Measurements from ENCODE around the gene RDH11. TPM values are rescaled to one million over a fixed set of nuclear protein-coding genes. Genes with fewer than 3 reads are reported as not detected.

Gene RDH11
- total RNA-seq, 4 donors from 2014 or later, result 30.8 to 53.9 (median 37.2) TPM

GRCh38 chr14:67646131-67646530 is 49.4 kb downstream of the RDH11 start:
- H3K27ac ChIP-seq, result no peak overlapping the region
- no peaks in the 10 kb centered on the region for H3K9me3 ChIP-seq
- 80 to 88% methylated on average over 1 to 3 of the region's 3 CpGs for WGBS, 2 donors (ENCODE audit: low coverage in 1 of 2)
- no peak for DNase-seq
- no peak for TF ChIP-seq EP300 (IDR thresholded peaks at IDR 0.05; ENCODE audit: low read depth)
- TF ChIP-seq CTCF (IDR thresholded peaks at IDR 0.05), result no peak
- no peak for TF ChIP-seq POLR2A (IDR thresholded peaks at IDR 0.05)
- no peak for TF ChIP-seq POLR2AphosphoS5 (IDR thresholded peaks at IDR 0.05)
- intact Hi-C loops (cut with DNase I; ENCODE audit: low total_unique reads) (no loop called here), in situ Hi-C loops (cut with MboI; ENCODE audit: low pct_ligation_motif_present in 1 of 4, low pct_unique_long_range_greater_than_20kb in 1 of 4, low sequenced_read_pairs in 3 of 4) (no loop called here)
- H3K36me3 ChIP-seq, result peaks cover 0 to 27% (median 3%) of the 10 kb centered on the region in 4 donors
- H3K27me3 ChIP-seq, result no peaks in the 10 kb centered on the region
- H3K4me1 ChIP-seq, result no peaks in the 10 kb centered on the region
- no peak overlapping the region for H3K4me3 ChIP-seq

GRCh38 chr14:67645414-67645813 is 50.1 kb downstream of the RDH11 start:
- H3K9me3 ChIP-seq, result no peaks in the 10 kb centered on the region
- in situ Hi-C loops (cut with MboI; ENCODE audit: low pct_ligation_motif_present in 1 of 4, low pct_unique_long_range_greater_than_20kb in 1 of 4, low sequenced_read_pairs in 3 of 4) (no loop called here), intact Hi-C loops (cut with DNase I; ENCODE audit: low total_unique reads) (no loop called here)
- H3K27me3 ChIP-seq, result no peaks in the 10 kb centered on the region
- H3K4me1 ChIP-seq, result no peaks in the 10 kb centered on the region
- whole genome bisulfite sequencing, 2 donors (ENCODE audit: low coverage in 1 of 2), result 90% methylated on average over 2 to 5 of the region's 5 CpGs
- peaks cover 0 to 27% (median 2%) of the 10 kb centered on the region in 4 donors for H3K36me3 ChIP-seq
- no peak overlapping the region for H3K4me3 ChIP-seq
- H3K27ac ChIP-seq, result no peak overlapping the region
- DNase-seq, result no peak
- TF ChIP-seq EP300 (IDR thresholded peaks at IDR 0.05; ENCODE audit: low read depth) (no peak), POLR2AphosphoS5 (IDR thresholded peaks at IDR 0.05) (no peak), POLR2A (IDR thresholded peaks at IDR 0.05) (no peak), CTCF (IDR thresholded peaks at IDR 0.05) (no peak)

GRCh38 chr14:67644428-67644827 is 51.1 kb downstream of the RDH11 start:
- TF ChIP-seq CTCF (IDR thresholded peaks at IDR 0.05) (no peak), POLR2AphosphoS5 (IDR thresholded peaks at IDR 0.05) (no peak), EP300 (IDR thresholded peaks at IDR 0.05; ENCODE audit: low read depth) (no peak), POLR2A (IDR thresholded peaks at IDR 0.05) (no peak)
- intact Hi-C loops (cut with DNase I; ENCODE audit: low total_unique reads) (no loop called here), in situ Hi-C loops (cut with MboI; ENCODE audit: low pct_ligation_motif_present in 1 of 4, low pct_unique_long_range_greater_than_20kb in 1 of 4, low sequenced_read_pairs in 3 of 4) (no loop called here)
- Histone ChIP-seq H3K27me3 (no peaks in the 10 kb centered on the region), H3K4me1 (no peaks in the 10 kb centered on the region), H3K36me3 (peaks cover 0 to 20% (median 2%) of the 10 kb centered on the region in 4 donors), H3K9me3 (no peaks in the 10 kb centered on the region), H3K27ac (no peak overlapping the region), H3K4me3 (no peak overlapping the region)
- WGBS, 2 donors (ENCODE audit: low coverage in 1 of 2), result 83 to 86% methylated on average over 2 of the region's 2 CpGs
- DNase-seq, result no peak

- WGBS, 2 donors (ENCODE audit: low coverage in 1 of 2), result 54 to 80% methylated on average over 1 of the region's 1 CpG
- Histone ChIP-seq H3K27me3 (no peaks in the 10 kb centered on the region), H3K4me1 (no peaks in the 10 kb centered on the region), H3K4me3 (no peak overlapping the region), H3K9me3 (no peaks in the 10 kb centered on the region), H3K36me3 (peaks cover 0 to 15% (median 2%) of the 10 kb centered on the region in 4 donors), H3K27ac (no peak overlapping the region)
- intact Hi-C loops (cut with DNase I; ENCODE audit: low total_unique reads) (no loop called here), in situ Hi-C loops (cut with MboI; ENCODE audit: low pct_ligation_motif_present in 1 of 4, low pct_unique_long_range_greater_than_20kb in 1 of 4, low sequenced_read_pairs in 3 of 4) (no loop called here)
- DNase-seq, result no peak
- TF ChIP-seq EP300 (IDR thresholded peaks at IDR 0.05; ENCODE audit: low read depth), result no peak
- TF ChIP-seq CTCF (IDR thresholded peaks at IDR 0.05), result no peak
- no peak for TF ChIP-seq POLR2AphosphoS5 (IDR thresholded peaks at IDR 0.05)
- no peak for TF ChIP-seq POLR2A (IDR thresholded peaks at IDR 0.05)
These were observed 51.9 kb downstream of the RDH11 start for GRCh38 chr14:67643713-67644112.
